CD4-positive, alpha-beta memory T cell (primary cell): ENCODE results near the gene PDE4D. TPM values are rescaled to one million over a fixed set of nuclear protein-coding genes. Genes with fewer than 3 reads are reported as not detected.

Source experiments
- CTCF ChIA-PET: fragments of 350-600 bp; sonication (Branson Sonifier 250); formaldehyde crosslinking; loops from one replicate; lab custom pipeline; 2021; ENCODE audit warnings: inconsistent platforms; ENCODE audit not compliant: partially characterized antibody; lab: Charles Lee
- POLR2A ChIA-PET: fragments of 350-600 bp; sonication (Branson Sonifier 250); formaldehyde crosslinking; loops from one replicate; lab custom pipeline; 2021; ENCODE audit not compliant: partially characterized antibody; lab: Charles Lee
- DNase-seq, 5 donors: peaks; one replicate each; pipeline versions ENCODE4 v3.0.0 to v3.0.0-alpha.2; 2020 to 2022; ENCODE audit warnings: mixed read lengths in 1 of 5
- H3K27ac ChIP-seq: one replicate; pipeline ENCODE4 v1.7.0; 2013; ENCODE audit warnings: low read depth, low read length
- H3K27me3 ChIP-seq: 2 replicates; pipeline ENCODE4 v1.7.0; 2013; ENCODE audit warnings: mild to moderate bottlenecking, low read length, moderate library complexity; ENCODE audit not compliant: insufficient read depth
- H3K36me3 ChIP-seq: 2 replicates; pipeline ENCODE4 v1.7.0; 2013; ENCODE audit warnings: mild to moderate bottlenecking, low read length, moderate library complexity; ENCODE audit not compliant: insufficient read depth
- H3K4me1 ChIP-seq: 2 replicates; pipeline ENCODE4 v1.7.0; 2013; ENCODE audit warnings: mild to moderate bottlenecking, low read length, moderate library complexity; ENCODE audit not compliant: insufficient read depth
- H3K4me3 ChIP-seq, 2 donors: one replicate each; pipeline ENCODE4 v1.7.0; 2013; ENCODE audit warnings: low read length in 2 of 2, mild to moderate bottlenecking in 1 of 2
- H3K9me3 ChIP-seq, 2 donors: one replicate each; pipeline ENCODE4 v1.7.0; 2013; ENCODE audit warnings: low read length in 2 of 2, control low read depth in 1 of 2; ENCODE audit not compliant: control insufficient read depth in 1 of 2
- H3K27ac Mint-ChIP-seq, 7 donors: one replicate each; pipeline ENCODE4 v1.8.0; 2020 to 2021; ENCODE audit warnings: mixed read lengths in 7 of 7, mild to moderate bottlenecking in 6 of 7, inconsistent platforms in 3 of 7, moderate library complexity in 3 of 7
- H3K27me3 Mint-ChIP-seq, 2 donors: one replicate each; pipeline ENCODE4 v1.8.0; 2020 to 2021; ENCODE audit warnings: mixed read lengths in 2 of 2
- H3K36me3 Mint-ChIP-seq, 2 donors: one replicate each; pipeline ENCODE4 v1.8.0; 2020 to 2021; ENCODE audit warnings: mixed read lengths in 2 of 2, inconsistent platforms in 1 of 2, mild to moderate bottlenecking in 1 of 2
- H3K4me1 Mint-ChIP-seq, 4 donors: one replicate each; pipeline ENCODE4 v1.8.0; 2020 to 2021; ENCODE audit warnings: mixed read lengths in 4 of 4, mild to moderate bottlenecking in 1 of 4
- H3K4me3 Mint-ChIP-seq, 8 donors: one replicate each; pipeline ENCODE4 v1.8.0; 2020 to 2021; ENCODE audit warnings: mixed read lengths in 8 of 8, mild to moderate bottlenecking in 7 of 8, moderate library complexity in 6 of 8, inconsistent platforms in 3 of 8
- H3K9me3 Mint-ChIP-seq, 8 donors: one replicate each; pipeline ENCODE4 v1.8.0; 2020 to 2021; ENCODE audit warnings: mixed read lengths in 8 of 8, mild to moderate bottlenecking in 5 of 8, inconsistent platforms in 3 of 8, moderate library complexity in 1 of 8
- intact Hi-C: fragments of 100-400 bp; cut with micrococcal nuclease; formaldehyde crosslinking; loops from one replicate; pipeline ENCODE4 v1.15.1; 2023
- polyA plus RNA-seq, 2 donors: library from polyadenylated mRNA; unstranded; fragments of 300-500 nt; fragmentation: Illumina TruSeq; gene quantifications; one replicate each; pipeline ENCODE4 v1.2.3, GENCODE V29; 2021
- total RNA-seq, 2 experiments: library from RNA; stranded (reverse); gene quantifications; one replicate each; pipeline ENCODE4 v1.2.3, GENCODE V29; 2021

The PDE4D gene
- total and polyA plus RNA-seq, 4 experiments from 2014 or later: 12.3 to 49.7 (median 30.3) TPM

DNA sequence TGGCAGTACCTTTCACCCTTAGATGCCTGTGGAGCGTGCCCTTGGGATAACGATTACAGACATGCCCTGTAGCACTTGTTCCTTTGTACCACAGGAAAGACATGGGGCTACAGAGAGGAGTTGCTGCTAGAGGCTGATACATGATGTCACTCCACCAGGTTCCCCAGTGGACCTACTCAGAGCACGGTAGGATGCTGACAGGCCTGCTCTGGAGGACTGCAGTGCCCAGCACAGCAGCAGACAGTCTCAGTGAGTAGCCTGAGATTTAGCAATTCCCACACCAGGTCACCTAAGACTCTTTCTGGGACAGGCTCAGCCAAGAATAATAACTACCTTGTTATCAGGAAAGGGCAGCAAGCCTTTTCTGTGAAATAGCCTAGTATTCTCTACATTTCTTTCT is 28.8 kb downstream of the PDE4D start:
- H3K4me1 Mint-ChIP-seq: no peaks in the 10 kb centered on the region
- no peaks in the 10 kb centered on the region for H3K36me3 Mint-ChIP-seq
- intact Hi-C loops: no loop called here
- no peak overlapping the region for H3K27ac Mint-ChIP-seq
- no peaks in the 10 kb centered on the region for H3K27me3 ChIP-seq
- CTCF ChIA-PET: no interaction called here
- no peak overlapping the region for H3K4me3 ChIP-seq
- H3K4me3 Mint-ChIP-seq: no peak overlapping the region
- DNase-seq: no peak
- H3K9me3 Mint-ChIP-seq: peaks cover 0 to 2% (median 0%) of the 10 kb centered on the region in 8 donors
- no peak overlapping the region for H3K27ac ChIP-seq
- no peaks in the 10 kb centered on the region for H3K9me3 ChIP-seq
- H3K27me3 Mint-ChIP-seq: peaks cover 0 to 6% of the 10 kb centered on the region in 2 donors
- H3K4me1 ChIP-seq: no peaks in the 10 kb centered on the region
- POLR2A ChIA-PET: no interaction called here
- H3K36me3 ChIP-seq: no peaks in the 10 kb centered on the region

DNA sequence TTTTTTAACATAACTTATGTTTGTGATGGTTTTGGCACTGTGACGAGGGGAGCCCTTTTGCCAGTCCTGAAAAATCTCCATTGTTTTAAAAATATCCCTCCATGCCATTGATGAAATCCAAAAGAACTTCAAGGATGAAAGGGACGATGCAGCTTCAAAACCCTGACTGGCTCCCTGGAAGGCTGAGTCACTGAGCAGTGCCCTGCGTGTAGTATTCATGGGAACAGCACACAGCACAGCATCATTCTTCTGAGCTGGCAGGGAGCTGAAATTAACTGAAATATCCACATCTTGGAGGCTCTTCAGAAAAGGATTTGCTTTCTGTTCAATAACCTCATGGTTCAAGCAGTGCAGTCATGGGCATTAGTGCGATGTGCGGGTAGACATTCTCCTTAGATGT is 29.7 kb downstream of the PDE4D start:
- peaks cover 0 to 2% (median 0%) of the 10 kb centered on the region in 8 donors for H3K9me3 Mint-ChIP-seq
- POLR2A ChIA-PET: no interaction called here
- no peaks in the 10 kb centered on the region for H3K36me3 Mint-ChIP-seq
- no peaks in the 10 kb centered on the region for H3K4me1 Mint-ChIP-seq
- no peak overlapping the region for H3K4me3 Mint-ChIP-seq
- H3K36me3 ChIP-seq: no peaks in the 10 kb centered on the region
- CTCF ChIA-PET: no interaction called here
- peaks cover 0 to 6% of the 10 kb centered on the region in 2 donors for H3K27me3 Mint-ChIP-seq
- intact Hi-C loops: no loop called here
- no peak for DNase-seq
- H3K27ac ChIP-seq: no peak overlapping the region
- H3K4me1 ChIP-seq: no peaks in the 10 kb centered on the region
- no peaks in the 10 kb centered on the region for H3K27me3 ChIP-seq
- no peak overlapping the region for H3K4me3 ChIP-seq
- H3K27ac Mint-ChIP-seq: no peak overlapping the region
- no peaks in the 10 kb centered on the region for H3K9me3 ChIP-seq

DNA sequence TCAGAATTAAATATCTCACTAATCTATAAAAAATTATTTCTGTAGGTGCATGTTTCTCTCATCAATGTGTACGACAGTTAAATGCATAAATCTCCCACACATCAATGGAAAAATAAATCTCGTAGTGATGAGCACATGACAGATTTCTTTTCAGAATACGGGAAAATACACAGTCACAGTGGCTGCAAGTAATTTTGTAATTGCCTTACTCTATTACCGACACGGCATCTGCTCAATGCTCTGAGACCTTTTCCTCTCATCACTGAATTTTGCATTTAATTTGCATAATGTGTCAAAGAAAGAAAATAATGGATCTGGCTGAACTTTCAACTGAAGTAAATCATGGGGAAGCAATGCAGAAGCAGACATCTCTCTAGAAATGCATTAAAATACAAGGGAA is 37.2 kb downstream of the PDE4D start:
- intact Hi-C loops: no loop called here
- no peak for DNase-seq
- Histone ChIP-seq H3K4me3 (no peak overlapping the region), H3K9me3 (no peaks in the 10 kb centered on the region), H3K27ac (no peak overlapping the region), H3K36me3 (no peaks in the 10 kb centered on the region), H3K27me3 (no peaks in the 10 kb centered on the region), H3K4me1 (no peaks in the 10 kb centered on the region)
- Mint-ChIP-seq H3K27me3 (peaks cover 0 to 3% of the 10 kb centered on the region in 2 donors), H3K4me1 (no peaks in the 10 kb centered on the region), H3K9me3 (peaks cover 0 to 4% (median 0%) of the 10 kb centered on the region in 8 donors), H3K36me3 (no peaks in the 10 kb centered on the region), H3K4me3 (no peak overlapping the region), H3K27ac (no peak overlapping the region)
- ChIA-PET POLR2A (no interaction called here), CTCF (no interaction called here)

DNA sequence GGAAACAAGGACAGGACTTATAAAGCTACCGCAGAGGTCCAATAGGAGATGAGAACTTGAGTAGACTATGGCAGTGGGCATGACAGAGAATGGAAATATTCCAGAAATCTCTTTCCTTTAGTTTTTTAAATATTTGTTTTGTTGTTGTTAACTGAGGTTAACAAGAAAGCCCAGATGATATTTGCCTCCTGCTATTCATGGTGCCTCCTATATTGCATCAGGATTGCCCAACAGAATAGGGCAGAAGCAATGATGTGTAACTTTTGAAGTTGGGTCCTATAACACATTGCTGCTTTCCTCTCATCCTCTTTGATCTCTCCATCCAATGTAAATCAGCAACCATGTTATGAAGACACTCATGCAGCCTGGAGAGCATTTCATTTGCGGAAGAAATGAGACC is 42.8 kb downstream of the PDE4D start:
- H3K27ac ChIP-seq: no peak overlapping the region
- intact Hi-C loops: no loop called here
- H3K4me1 ChIP-seq: no peaks in the 10 kb centered on the region
- no peaks in the 10 kb centered on the region for H3K9me3 ChIP-seq
- no peak overlapping the region for H3K27ac Mint-ChIP-seq
- POLR2A ChIA-PET: no interaction called here
- no peaks in the 10 kb centered on the region for H3K4me1 Mint-ChIP-seq
- H3K27me3 Mint-ChIP-seq: peaks cover 0 to 2% of the 10 kb centered on the region in 2 donors
- H3K9me3 Mint-ChIP-seq: peaks cover 0 to 2% (median 0%) of the 10 kb centered on the region in 8 donors
- DNase-seq: no peak
- no peak overlapping the region for H3K4me3 ChIP-seq
- H3K4me3 Mint-ChIP-seq: no peak overlapping the region
- CTCF ChIA-PET: no interaction called here
- no peaks in the 10 kb centered on the region for H3K27me3 ChIP-seq
- no peaks in the 10 kb centered on the region for H3K36me3 ChIP-seq
- H3K36me3 Mint-ChIP-seq: no peaks in the 10 kb centered on the region

DNA sequence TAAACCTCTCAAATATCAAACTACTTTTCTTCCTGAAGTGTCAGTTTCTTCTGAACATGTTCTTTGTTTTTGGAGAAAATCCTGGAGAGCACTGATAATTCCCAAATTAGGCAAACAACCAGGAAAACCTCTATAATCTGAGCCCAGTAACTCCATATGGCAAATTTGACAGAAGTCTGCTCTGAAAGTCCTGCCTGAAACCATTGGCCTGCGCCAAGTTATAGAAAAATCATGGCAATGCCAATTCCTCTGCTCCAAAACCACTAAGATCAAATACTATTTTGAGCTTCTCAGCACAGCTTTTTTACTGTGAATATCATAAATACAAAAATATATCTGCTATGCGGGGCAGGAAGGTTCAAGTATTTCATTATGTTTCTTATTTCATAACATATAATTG is 45.9 kb downstream of the PDE4D start:
- CTCF ChIA-PET: no interaction called here

DNA sequence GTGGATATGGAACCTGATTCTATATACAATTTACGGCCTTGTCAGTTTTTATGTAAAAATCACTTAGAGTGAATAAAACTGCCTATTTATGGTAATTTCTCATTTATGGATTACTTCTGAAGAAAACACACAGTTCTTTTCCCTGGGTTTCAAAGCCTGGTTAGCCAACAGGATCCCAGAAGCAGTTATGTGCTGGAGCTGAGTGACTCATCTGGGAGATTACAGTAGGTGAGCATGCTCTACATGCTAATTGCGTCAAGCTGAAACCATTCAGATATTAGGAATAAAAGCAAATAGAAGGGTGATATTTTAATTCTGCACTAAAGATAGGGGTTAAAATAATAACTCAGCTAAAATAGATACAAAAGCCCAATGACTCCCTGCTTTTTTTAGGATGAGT is 47.8 kb downstream of the PDE4D start:
- DNase-seq: no peak
- Histone ChIP-seq H3K9me3 (no peaks in the 10 kb centered on the region), H3K4me1 (no peaks in the 10 kb centered on the region), H3K27me3 (no peaks in the 10 kb centered on the region), H3K27ac (no peak overlapping the region), H3K4me3 (no peak overlapping the region), H3K36me3 (no peaks in the 10 kb centered on the region)
- CTCF ChIA-PET: no interaction called here
- no peaks in the 10 kb centered on the region for H3K9me3 Mint-ChIP-seq
- H3K36me3 Mint-ChIP-seq: no peaks in the 10 kb centered on the region
- H3K27me3 Mint-ChIP-seq: peaks cover 0 to 7% of the 10 kb centered on the region in 2 donors
- H3K27ac Mint-ChIP-seq: no peak overlapping the region
- no peak overlapping the region for H3K4me3 Mint-ChIP-seq
- no peaks in the 10 kb centered on the region for H3K4me1 Mint-ChIP-seq
- intact Hi-C loops: no loop called here
- POLR2A ChIA-PET: no interaction called here

More for the DNA sequence above, 45.9 kb downstream of the PDE4D start:
- no peaks in the 10 kb centered on the region for H3K27me3 ChIP-seq
- no peaks in the 10 kb centered on the region for H3K36me3 ChIP-seq
- no peak overlapping the region for H3K27ac Mint-ChIP-seq
- intact Hi-C loops: no loop called here
- POLR2A ChIA-PET: no interaction called here
- peaks cover 0 to 2% of the 10 kb centered on the region in 2 donors for H3K27me3 Mint-ChIP-seq
- H3K4me3 Mint-ChIP-seq: no peak overlapping the region
- no peaks in the 10 kb centered on the region for H3K4me1 ChIP-seq
- no peaks in the 10 kb centered on the region for H3K36me3 Mint-ChIP-seq
- no peaks in the 10 kb centered on the region for H3K4me1 Mint-ChIP-seq
- DNase-seq: no peak
- peaks cover 0 to 2% (median 0%) of the 10 kb centered on the region in 8 donors for H3K9me3 Mint-ChIP-seq
- no peak overlapping the region for H3K4me3 ChIP-seq
- no peaks in the 10 kb centered on the region for H3K9me3 ChIP-seq
- H3K27ac ChIP-seq: no peak overlapping the region

DNA sequence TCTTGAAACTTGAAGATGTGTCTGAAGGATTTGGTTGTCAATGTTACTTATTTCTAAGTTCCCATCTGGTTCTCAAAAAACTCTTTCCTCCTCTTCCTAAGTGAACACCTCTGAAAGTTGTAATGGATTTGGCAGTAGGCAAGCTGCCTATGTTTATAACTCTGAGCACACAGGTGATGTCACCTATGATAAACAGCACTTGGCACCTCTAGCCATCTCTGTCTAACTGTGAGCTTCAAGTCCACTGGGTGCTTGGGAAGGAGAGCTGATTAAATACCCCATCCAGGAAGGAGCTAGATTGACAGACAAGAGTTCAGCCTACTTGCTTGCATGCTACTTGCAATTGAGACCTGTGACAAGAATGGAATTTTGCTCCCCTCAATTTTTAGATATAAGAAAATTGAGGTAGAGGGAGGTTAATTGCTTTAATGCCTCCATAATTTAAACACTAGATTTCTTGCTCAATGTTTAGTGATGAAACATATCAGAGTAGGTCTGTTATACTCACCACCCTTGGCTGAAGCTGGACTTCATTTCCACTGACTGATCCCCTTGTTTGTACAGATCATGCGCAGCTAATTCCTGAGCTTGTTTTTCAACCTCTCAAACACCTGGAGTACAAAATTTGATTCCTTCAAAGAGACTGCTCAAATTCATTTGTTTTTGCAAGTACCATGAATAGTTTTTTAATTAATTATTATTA is 49.9 kb downstream of the PDE4D start:
- Mint-ChIP-seq H3K4me1 (no peaks in the 10 kb centered on the region), H3K36me3 (no peaks in the 10 kb centered on the region), H3K27ac (no peak overlapping the region), H3K27me3 (peaks cover 6 to 7% of the 10 kb centered on the region in 2 donors), H3K4me3 (no peak overlapping the region), H3K9me3 (no peaks in the 10 kb centered on the region)
- no peaks in the 10 kb centered on the region for H3K36me3 ChIP-seq
- DNase-seq: no peak
- POLR2A ChIA-PET: no interaction called here
- H3K27me3 ChIP-seq: no peaks in the 10 kb centered on the region
- no peaks in the 10 kb centered on the region for H3K9me3 ChIP-seq
- no peak overlapping the region for H3K27ac ChIP-seq
- no peaks in the 10 kb centered on the region for H3K4me1 ChIP-seq
- H3K4me3 ChIP-seq: no peak overlapping the region
- CTCF ChIA-PET: no interaction called here
- intact Hi-C loops: no loop called here
